Stimulated activated CD8-positive, alpha-beta memory T cell treated with anti-CD3 and anti-CD28 coated beads, Interleukin-15, amount 100 ng/mL, for 24 hours (primary cell): ENCODE data around the gene CYSLTR2.
"Not testable (repeated sequence)": the region's sequence is repeated elsewhere in the genome, so short reads cannot be mapped to it uniquely, and the experiment has no call there.

Experiments
- DNase-seq: peaks from one replicate; pipeline ENCODE4 v3.0.0-alpha.2; 2020; ENCODE audit warnings: low read depth

Gene CYSLTR2

GRCh38 chr13:48695776-48696175 lies 42.0 kb downstream of the CYSLTR2 start:
- no peak for DNase-seq

- not testable (repeated sequence) for DNase-seq
Observed at GRCh38 chr13:48696676-48697075, 42.9 kb downstream of the CYSLTR2 start.

GRCh38 chr13:48707405-48707804 lies 53.7 kb downstream of the CYSLTR2 start:
- DNase-seq: no peak

GRCh38 chr13:48708764-48709163 lies 55.0 kb downstream of the CYSLTR2 start:
- no peak for DNase-seq

GRCh38 chr13:48709213-48709612 lies 55.5 kb downstream of the CYSLTR2 start:
- DNase-seq: no peak

GRCh38 chr13:48710160-48710559 lies 56.4 kb downstream of the CYSLTR2 start:
- DNase-seq: no peak

- no peak for DNase-seq
Observed at GRCh38 chr13:48712141-48712540, 58.4 kb downstream of the CYSLTR2 start.

GRCh38 chr13:48715977-48716376 lies 62.2 kb downstream of the CYSLTR2 start:
- no peak for DNase-seq

- no peak for DNase-seq
Observed at GRCh38 chr13:48720621-48721020, 66.9 kb downstream of the CYSLTR2 start.

GRCh38 chr13:48723168-48723567 lies 69.4 kb downstream of the CYSLTR2 start:
- no peak for DNase-seq

- no peak for DNase-seq
Observed at GRCh38 chr13:48725271-48725670, 71.5 kb downstream of the CYSLTR2 start.

GRCh38 chr13:48726711-48727110 lies 73.0 kb downstream of the CYSLTR2 start:
- no peak for DNase-seq

- no peak for DNase-seq
Observed at GRCh38 chr13:48727241-48728011, 73.7 kb downstream of the CYSLTR2 start.

- DNase-seq: no peak
Observed at GRCh38 chr13:48728226-48728625, 74.5 kb downstream of the CYSLTR2 start.

GRCh38 chr13:48728876-48729275 lies 75.1 kb downstream of the CYSLTR2 start:
- no peak for DNase-seq

- DNase-seq: no peak
Observed at GRCh38 chr13:48729856-48730255, 76.1 kb downstream of the CYSLTR2 start.

GRCh38 chr13:48731001-48731658 lies 77.4 kb downstream of the CYSLTR2 start:
- DNase-seq: no peak

- DNase-seq: peak; percentile 45
Observed at GRCh38 chr13:48731957-48732569, 78.3 kb downstream of the CYSLTR2 start.

- no peak for DNase-seq
Observed at GRCh38 chr13:48733739-48734335, 80.1 kb downstream of the CYSLTR2 start.

- no peak for DNase-seq
Observed at GRCh38 chr13:48735571-48735970, 81.8 kb downstream of the CYSLTR2 start.

GRCh38 chr13:48737689-48738088 lies 84.0 kb downstream of the CYSLTR2 start:
- DNase-seq: no peak

GRCh38 chr13:48738311-48738710 lies 84.6 kb downstream of the CYSLTR2 start:
- no peak for DNase-seq
